ENCODE measurements around the gene ZBTB34.

The ZBTB34 gene

DNA sequence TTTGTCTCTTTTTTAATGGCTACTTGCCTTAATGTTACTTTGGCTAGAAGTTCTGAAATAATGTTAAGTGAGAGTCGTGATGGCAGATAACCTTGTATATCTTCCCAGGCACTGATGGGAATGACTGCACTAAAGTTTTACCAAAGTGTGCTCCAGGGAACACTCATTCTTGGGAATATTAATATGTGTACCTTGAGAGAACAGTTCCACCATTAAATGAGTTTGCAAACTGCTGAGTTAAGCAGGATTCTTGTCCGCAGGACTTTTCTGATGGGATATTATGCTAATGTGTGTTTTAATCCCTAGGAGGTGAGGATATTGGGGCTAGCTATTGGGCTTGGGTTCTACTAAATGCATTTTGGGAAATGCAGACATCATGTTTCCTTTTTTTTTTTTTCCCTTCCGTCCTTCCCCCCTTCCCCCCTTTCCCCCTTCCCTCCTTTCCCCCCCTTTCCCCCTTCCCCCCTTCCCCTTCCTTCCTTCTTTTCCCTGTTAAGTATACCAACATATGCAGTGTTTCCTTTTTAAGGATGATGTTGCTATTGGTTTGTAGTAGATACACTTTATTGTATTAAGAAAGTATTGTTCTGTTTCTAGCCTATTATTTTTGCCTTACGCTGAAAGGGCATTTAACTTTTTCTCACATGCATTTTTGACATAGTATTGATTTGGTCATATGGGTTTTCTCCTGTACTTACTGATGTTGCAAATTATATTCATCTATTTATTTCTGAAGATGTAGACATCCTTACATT, 15.5 kb downstream of the ZBTB34 start:
- Histone ChIP-seq H3K36me3 (ENCODE audit: insufficient read depth, low read length) (peaks cover 20% of the 10 kb centered on the region), H3K27ac (peak overlapping the region; percentile 89), H3K4me3 (peak overlapping the region; percentile 63), H3K9ac (ENCODE audit: insufficient read length) (peak overlapping the region; percentile 7), H3K9me3 (ENCODE audit: low read depth, low read length) (no peaks in the 10 kb centered on the region)
- DNase-seq (ENCODE audit: low read depth, low spot score), result peak; percentile 56
- TF ChIP-seq FOXP2 (optimal IDR thresholded peaks at IDR 0.05; ENCODE audit: control extremely low read depth, extremely low read length, insufficient read depth), result no peak
- no peak; the same call in 1 of the 2 replicates for TF ChIP-seq POLR2AphosphoS5 (IDR thresholded peaks at IDR 0.05; ENCODE audit: borderline replicate concordance, low read depth, low read length)

DNA sequence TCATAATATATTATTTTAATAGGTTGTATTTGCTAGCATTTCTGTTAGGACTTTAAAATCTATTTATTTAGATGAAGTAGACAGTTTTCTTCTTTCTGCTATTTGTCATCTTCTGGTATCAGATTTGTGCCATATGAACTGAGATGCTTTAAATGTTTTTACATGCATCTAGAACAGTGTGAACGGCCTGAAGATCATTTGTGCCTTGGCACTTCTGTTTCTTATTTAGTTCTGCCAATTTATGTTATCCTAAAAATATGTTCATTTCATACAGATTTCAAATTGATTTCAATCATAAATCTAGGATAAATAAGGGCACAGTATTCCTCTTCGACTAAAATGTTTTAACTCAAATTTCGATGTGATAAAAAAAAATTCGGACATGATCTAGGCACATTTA, 16.1 kb downstream of the ZBTB34 start:
- DNase-seq (ENCODE audit: low read depth, low spot score), result no peak
- Histone ChIP-seq H3K4me3 (no peak overlapping the region), H3K9me3 (ENCODE audit: low read depth, low read length) (no peaks in the 10 kb centered on the region), H3K27ac (peak overlapping the region; percentile 73), H3K36me3 (ENCODE audit: insufficient read depth, low read length) (peaks cover 23% of the 10 kb centered on the region), H3K9ac (ENCODE audit: insufficient read length) (no peak overlapping the region)
- TF ChIP-seq FOXP2 (optimal IDR thresholded peaks at IDR 0.05; ENCODE audit: control extremely low read depth, extremely low read length, insufficient read depth) (no peak), POLR2AphosphoS5 (IDR thresholded peaks at IDR 0.05; ENCODE audit: borderline replicate concordance, low read depth, low read length) (no peak), EZH2 (IDR thresholded peaks at IDR 0.05) (no peak)

DNA sequence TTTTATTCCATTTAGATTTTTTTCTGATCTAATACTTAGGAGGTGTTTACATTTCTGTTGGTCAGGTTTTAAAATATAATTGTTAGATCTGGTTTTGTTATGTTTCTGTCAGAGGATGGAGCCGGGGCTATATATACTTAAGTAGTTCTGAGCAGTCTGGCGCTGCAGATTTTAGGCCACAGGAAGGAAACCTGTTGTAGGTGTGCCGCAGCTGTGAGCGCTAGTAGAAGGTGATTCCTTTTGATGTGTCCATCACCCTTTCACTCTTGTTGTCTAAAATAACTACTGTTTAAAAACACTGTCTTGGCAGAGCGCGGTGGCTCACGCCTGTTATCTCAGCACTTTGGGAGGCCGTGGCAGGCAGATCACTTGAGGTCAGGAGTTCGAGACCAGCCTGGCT, 17.0 kb downstream of the ZBTB34 start:
- H3K27ac ChIP-seq, result peak overlapping the region; percentile 73
- no peak overlapping the region for H3K9ac ChIP-seq (ENCODE audit: insufficient read length)
- H3K9me3 ChIP-seq (ENCODE audit: low read depth, low read length), result no peaks in the 10 kb centered on the region
- no peak for TF ChIP-seq EZH2 (IDR thresholded peaks at IDR 0.05)
- no peak for TF ChIP-seq FOXP2 (optimal IDR thresholded peaks at IDR 0.05; ENCODE audit: control extremely low read depth, extremely low read length, insufficient read depth)
- TF ChIP-seq POLR2AphosphoS5 (IDR thresholded peaks at IDR 0.05; ENCODE audit: borderline replicate concordance, low read depth, low read length), result no peak
- no peak overlapping the region for H3K4me3 ChIP-seq
- H3K36me3 ChIP-seq (ENCODE audit: insufficient read depth, low read length), result peaks cover 31% of the 10 kb centered on the region
- no peak for DNase-seq (ENCODE audit: low read depth, low spot score)

DNA sequence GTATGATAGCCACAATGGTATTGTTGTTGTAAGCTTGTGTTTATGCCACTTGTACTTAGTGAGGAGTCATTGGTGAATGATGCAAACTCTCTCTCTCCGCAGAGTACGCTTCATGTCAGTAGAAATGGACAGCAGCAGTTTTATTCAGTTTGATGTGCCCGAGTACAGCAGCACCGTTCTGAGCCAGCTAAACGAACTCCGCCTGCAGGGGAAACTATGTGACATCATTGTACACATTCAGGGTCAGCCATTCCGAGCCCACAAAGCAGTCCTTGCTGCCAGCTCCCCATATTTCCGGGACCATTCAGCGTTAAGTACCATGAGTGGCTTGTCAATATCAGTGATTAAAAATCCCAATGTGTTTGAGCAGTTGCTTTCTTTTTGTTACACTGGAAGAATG, 18.8 kb downstream of the ZBTB34 start:
- no peak for DNase-seq (ENCODE audit: low read depth, low spot score)
- no peaks in the 10 kb centered on the region for H3K9me3 ChIP-seq (ENCODE audit: low read depth, low read length)
- no peak overlapping the region for H3K4me3 ChIP-seq
- no peak overlapping the region for H3K9ac ChIP-seq (ENCODE audit: insufficient read length)
- H3K36me3 ChIP-seq (ENCODE audit: insufficient read depth, low read length), result peaks cover 31% of the 10 kb centered on the region
- TF ChIP-seq POLR2AphosphoS5 (IDR thresholded peaks at IDR 0.05; ENCODE audit: borderline replicate concordance, low read depth, low read length) (no peak), EZH2 (IDR thresholded peaks at IDR 0.05) (no peak), FOXP2 (optimal IDR thresholded peaks at IDR 0.05; ENCODE audit: control extremely low read depth, extremely low read length, insufficient read depth) (no peak)
- H3K27ac ChIP-seq, result no peak overlapping the region

DNA sequence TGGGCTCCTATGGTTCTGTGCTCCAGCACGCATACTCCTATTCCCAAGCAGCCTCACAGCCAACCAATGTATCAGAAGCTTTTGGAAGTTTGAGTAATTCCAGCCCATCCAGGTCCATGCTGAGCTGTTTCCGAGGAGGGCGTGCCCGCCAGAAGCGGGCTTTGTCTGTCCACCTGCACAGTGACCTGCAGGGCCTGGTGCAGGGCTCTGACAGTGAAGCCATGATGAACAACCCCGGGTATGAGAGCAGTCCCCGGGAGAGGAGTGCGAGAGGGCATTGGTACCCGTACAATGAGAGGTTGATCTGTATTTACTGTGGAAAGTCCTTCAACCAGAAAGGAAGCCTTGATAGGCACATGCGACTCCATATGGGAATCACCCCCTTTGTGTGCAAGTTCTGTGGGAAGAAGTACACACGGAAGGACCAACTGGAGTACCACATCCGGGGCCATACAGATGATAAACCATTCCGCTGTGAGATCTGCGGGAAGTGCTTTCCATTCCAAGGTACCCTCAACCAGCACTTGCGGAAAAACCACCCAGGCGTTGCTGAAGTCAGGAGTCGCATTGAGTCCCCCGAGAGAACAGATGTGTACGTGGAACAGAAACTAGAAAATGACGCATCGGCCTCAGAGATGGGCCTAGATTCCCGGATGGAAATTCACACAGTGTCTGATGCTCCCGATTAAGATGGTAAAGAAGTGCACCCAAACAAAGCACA, 19.9 kb downstream of the ZBTB34 start:
- Histone ChIP-seq H3K4me3 (no peak overlapping the region), H3K9me3 (ENCODE audit: low read depth, low read length) (no peaks in the 10 kb centered on the region), H3K27ac (no peak overlapping the region), H3K9ac (ENCODE audit: insufficient read length) (no peak overlapping the region), H3K36me3 (ENCODE audit: insufficient read depth, low read length) (peaks cover 31% of the 10 kb centered on the region)
- DNase-seq (ENCODE audit: low read depth, low spot score), result no peak
- TF ChIP-seq POLR2AphosphoS5 (IDR thresholded peaks at IDR 0.05; ENCODE audit: borderline replicate concordance, low read depth, low read length), result no peak
- TF ChIP-seq EZH2 (IDR thresholded peaks at IDR 0.05), result no peak
- no peak for TF ChIP-seq FOXP2 (optimal IDR thresholded peaks at IDR 0.05; ENCODE audit: control extremely low read depth, extremely low read length, insufficient read depth)

DNA sequence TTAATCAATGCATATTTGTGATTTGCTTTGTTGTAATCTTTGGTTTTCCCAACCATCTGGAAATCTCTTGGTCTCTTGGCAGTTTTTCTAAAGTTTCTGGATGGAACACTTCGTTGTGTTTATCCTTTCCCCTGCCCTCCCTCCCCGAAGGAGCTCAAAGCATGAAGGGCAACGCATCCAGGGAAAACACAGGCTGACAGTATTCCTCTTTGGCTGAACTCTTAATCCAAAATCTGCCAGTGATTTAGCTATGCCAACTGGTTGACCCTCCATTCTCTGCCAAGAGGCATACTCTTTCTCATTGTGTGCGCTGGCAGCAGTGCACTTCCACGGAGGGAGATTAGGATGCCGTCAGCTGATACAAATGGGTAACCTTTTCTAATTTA, 20.5 kb downstream of the ZBTB34 start:
- Histone ChIP-seq H3K4me3 (no peak overlapping the region), H3K36me3 (ENCODE audit: insufficient read depth, low read length) (peaks cover 31% of the 10 kb centered on the region), H3K9me3 (ENCODE audit: low read depth, low read length) (no peaks in the 10 kb centered on the region), H3K27ac (no peak overlapping the region), H3K9ac (ENCODE audit: insufficient read length) (no peak overlapping the region)
- DNase-seq (ENCODE audit: low read depth, low spot score), result no peak
- no peak for TF ChIP-seq POLR2AphosphoS5 (IDR thresholded peaks at IDR 0.05; ENCODE audit: borderline replicate concordance, low read depth, low read length)
- TF ChIP-seq EZH2 (IDR thresholded peaks at IDR 0.05), result no peak
- TF ChIP-seq FOXP2 (optimal IDR thresholded peaks at IDR 0.05; ENCODE audit: control extremely low read depth, extremely low read length, insufficient read depth), result no peak

DNA sequence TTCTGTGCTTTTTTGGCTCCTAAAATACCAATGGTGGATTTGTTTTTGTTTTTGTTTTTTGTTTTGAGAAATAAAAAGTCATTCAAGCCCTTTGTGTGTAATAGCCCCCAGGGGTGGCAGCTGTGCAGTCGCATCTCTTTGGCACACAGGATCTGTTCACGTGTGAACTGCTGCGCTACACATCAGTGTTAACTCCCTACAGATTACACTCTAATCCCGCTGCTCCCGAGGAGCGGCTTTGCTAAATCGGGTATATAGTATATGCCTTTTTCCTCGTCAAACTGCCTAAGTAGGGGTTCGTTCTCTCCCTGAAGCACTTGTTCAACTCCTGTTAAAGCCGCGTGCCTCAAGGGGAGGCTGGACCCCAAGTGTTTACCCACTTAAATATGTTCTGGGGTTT, 22.3 kb downstream of the ZBTB34 start:
- H3K9ac ChIP-seq (ENCODE audit: insufficient read length), result no peak overlapping the region
- H3K27ac ChIP-seq, result no peak overlapping the region
- no peak for TF ChIP-seq EZH2 (IDR thresholded peaks at IDR 0.05)
- TF ChIP-seq POLR2AphosphoS5 (IDR thresholded peaks at IDR 0.05; ENCODE audit: borderline replicate concordance, low read depth, low read length), result no peak
- TF ChIP-seq FOXP2 (optimal IDR thresholded peaks at IDR 0.05; ENCODE audit: control extremely low read depth, extremely low read length, insufficient read depth), result no peak
- no peaks in the 10 kb centered on the region for H3K9me3 ChIP-seq (ENCODE audit: low read depth, low read length)
- DNase-seq (ENCODE audit: low read depth, low spot score), result no peak
- H3K36me3 ChIP-seq (ENCODE audit: insufficient read depth, low read length), result peaks cover 31% of the 10 kb centered on the region
- no peak overlapping the region for H3K4me3 ChIP-seq

DNA sequence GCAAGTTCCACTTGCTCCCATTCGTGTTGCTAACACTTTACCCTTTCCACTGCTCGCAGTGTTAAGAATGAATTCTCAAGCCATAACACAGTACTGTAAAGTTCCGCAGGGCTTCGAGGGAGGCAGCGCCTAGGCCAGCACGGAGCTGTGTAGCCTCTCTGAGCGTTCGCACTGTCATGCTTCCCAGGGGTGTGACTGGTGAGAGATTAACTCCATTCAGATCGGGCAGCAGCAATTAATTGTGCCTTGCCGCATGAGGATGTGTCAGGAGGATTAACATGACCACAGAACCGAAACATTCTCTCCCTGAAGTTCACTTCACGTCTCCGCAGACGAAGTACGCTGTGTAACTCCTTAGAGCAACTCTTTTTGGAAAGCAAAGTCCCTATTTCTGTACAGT, 23.2 kb downstream of the ZBTB34 start:
- no peak overlapping the region for H3K27ac ChIP-seq
- DNase-seq (ENCODE audit: low read depth, low spot score), result no peak
- TF ChIP-seq POLR2AphosphoS5 (IDR thresholded peaks at IDR 0.05; ENCODE audit: borderline replicate concordance, low read depth, low read length), result no peak
- TF ChIP-seq FOXP2 (optimal IDR thresholded peaks at IDR 0.05; ENCODE audit: control extremely low read depth, extremely low read length, insufficient read depth), result no peak
- no peak for TF ChIP-seq EZH2 (IDR thresholded peaks at IDR 0.05)
- no peak overlapping the region for H3K4me3 ChIP-seq
- H3K36me3 ChIP-seq (ENCODE audit: insufficient read depth, low read length), result peaks cover 31% of the 10 kb centered on the region
- no peak overlapping the region for H3K9ac ChIP-seq (ENCODE audit: insufficient read length)
- H3K9me3 ChIP-seq (ENCODE audit: low read depth, low read length), result no peaks in the 10 kb centered on the region

Measured in SK-N-MC (cell line).